ENCODE results near the gene LDLRAD3. TPM values are rescaled to one million over a fixed set of nuclear protein-coding genes. Genes with fewer than 3 reads are reported as not detected.

The LDLRAD3 gene
- total RNA-seq, 2 donors from 2014 or later = 30.8 to 42.5 TPM

- Histone ChIP-seq H3K4me3 (no peak overlapping the region), H3K9me3 (no peaks in the 10 kb centered on the region), H3K27me3 (replicated peaks; ENCODE audit: insufficient read depth) (no peaks in the 10 kb centered on the region), H3K36me3 (no peaks in the 10 kb centered on the region), H3K4me1 (replicated peaks) (no peaks in the 10 kb centered on the region), H3K27ac (no peak overlapping the region)
- intact Hi-C loops (cut with DNase I) = no loop called here
- DNase-seq (ENCODE audit: low spot score) = no peak
- WGBS = 39% methylated on average over 1 of the region's 1 CpG
- TF ChIP-seq CTCF (IDR thresholded peaks at IDR 0.05) = no peak
- TF ChIP-seq POLR2AphosphoS5 (IDR thresholded peaks at IDR 0.05) = no peak
- no peak for TF ChIP-seq POLR2A (IDR thresholded peaks at IDR 0.05)
These were observed 336.7 kb downstream of the LDLRAD3 start for GRCh38 chr11:36280531-36280930.

Small RNA genes within 50 kb of the gene (microRNA-seq; reads per million reads assigned to microRNA genes)
- not detected for gene MIR3973

Small RNA genes within 50 kb of the gene (small RNA-seq; reads per million reads assigned to genes)
- gene MIR3973 = 0 reads per million in 2 donors

Measured in prostate gland (tissue), 2 donors.